IMR-90 (cell line): ENCODE data around the gene AKAP12. TPM values are rescaled to one million over a fixed set of nuclear protein-coding genes. Genes with fewer than 3 reads are reported as not detected.

Experiments used
- ATAC-seq: fragments of 200-7000 bp; cut with Tn5 transposase; 2 replicates; pipeline ENCODE4 v1.9.1; 2020; ENCODE audit warnings: low read depth, mild to moderate bottlenecking, moderate library complexity
- BruUV-seq: library from RNA; stranded (reverse); fragments of 400-500 nt; replicated peaks from 2 replicates; lab custom pipeline; 2021; lab: Mats Ljungman, UMichigan
- CTCF ChIA-PET: fragments of 300-600 bp; formaldehyde crosslinking; extraction: SDS; loops from one replicate; lab custom pipeline; 2021; ENCODE audit warnings: antibody characterized with exemption; lab: Yijun Ruan, JAX
- POLR2A ChIA-PET: fragments of 300-600 bp; sonication (Branson Sonifier 250); formaldehyde crosslinking; loops from one replicate; lab custom pipeline; 2022; ENCODE audit warnings: antibody characterized with exemption; ENCODE audit not compliant: unreplicated experiment; lab: Charles Lee
- DNase-seq: peaks from one replicate; pipeline ENCODE4 v3.0.0; 2013
- H2AFZ ChIP-seq: replicated peaks from 2 replicates; pipeline ENCODE3; 2013; ENCODE audit warnings: low read length, mild to moderate bottlenecking; ENCODE audit not compliant: poor library complexity
- H2AK5ac ChIP-seq: 2 replicates; pipeline ENCODE4 v1.6.1; 2013; ENCODE audit warnings: low read depth, low read length, inconsistent platforms
- H2AK9ac ChIP-seq: replicated peaks from 2 replicates; pipeline ENCODE3; 2013; ENCODE audit warnings: mild to moderate bottlenecking, low read depth, low read length, moderate library complexity; ENCODE audit not compliant: poor library complexity
- H2BK120ac ChIP-seq: 2 replicates; pipeline ENCODE4 v1.6.1; 2013; ENCODE audit warnings: low read depth, low read length, inconsistent platforms
- H2BK15ac ChIP-seq: 3 replicates; pipeline ENCODE4 v1.6.1; 2013; ENCODE audit warnings: low read depth, low read length, inconsistent platforms
- H2BK20ac ChIP-seq: 2 replicates; pipeline ENCODE4 v1.6.1; 2013; ENCODE audit warnings: low read depth, mild to moderate bottlenecking, inconsistent platforms, low read length, moderate library complexity
- H2BK5ac ChIP-seq: 2 replicates; pipeline ENCODE4 v1.6.1; 2013; ENCODE audit warnings: mild to moderate bottlenecking, low read depth, low read length, inconsistent platforms; ENCODE audit not compliant: poor library complexity, severe bottlenecking
- H3K14ac ChIP-seq: replicated peaks from 2 replicates; pipeline ENCODE4 v1.6.1; 2013; ENCODE audit warnings: low read depth, low read length, inconsistent platforms
- H3K18ac ChIP-seq: 2 replicates; pipeline ENCODE4 v1.6.1; 2013; ENCODE audit warnings: low read depth, low read length, control low read depth
- H3K23ac ChIP-seq: 2 replicates; pipeline ENCODE4 v1.6.1; 2013; ENCODE audit warnings: low read depth, low read length, inconsistent platforms
- H3K27ac ChIP-seq: 2 replicates; pipeline ENCODE4 v1.5.1; 2013; ENCODE audit warnings: mild to moderate bottlenecking, control low read depth, low read length; ENCODE audit not compliant: insufficient read depth
- H3K27me3 ChIP-seq: 2 replicates; pipeline ENCODE4 v1.6.1; 2013; ENCODE audit warnings: low read length; ENCODE audit not compliant: control insufficient read depth, insufficient read depth
- H3K36me3 ChIP-seq: 2 replicates; pipeline ENCODE4 v1.6.1; 2013; ENCODE audit warnings: low read length, mixed read lengths; ENCODE audit not compliant: control insufficient read depth, insufficient read depth
- H3K4ac ChIP-seq: 2 replicates; pipeline ENCODE4 v1.6.1; 2013; ENCODE audit warnings: low read depth, low read length, inconsistent platforms
- H3K4me1 ChIP-seq: 2 replicates; pipeline ENCODE4 v1.6.1; 2013; ENCODE audit warnings: low read length, mixed read lengths; ENCODE audit not compliant: control insufficient read depth, insufficient read depth
- H3K4me2 ChIP-seq: 2 replicates; pipeline ENCODE4 v1.6.1; 2013; ENCODE audit warnings: low read depth, mild to moderate bottlenecking, control low read depth, low read length, moderate library complexity
- H3K4me3 ChIP-seq: 2 replicates; pipeline ENCODE4 v1.5.1; 2013; ENCODE audit warnings: low read depth, mild to moderate bottlenecking, control low read depth, low read length, moderate library complexity; ENCODE audit not compliant: insufficient read depth
- H3K56ac ChIP-seq: 2 replicates; pipeline ENCODE4 v1.6.1; 2013; ENCODE audit warnings: low read length, inconsistent platforms; ENCODE audit not compliant: insufficient read depth; ENCODE audit errors: extremely low read depth
- H3K79me1 ChIP-seq, 2 experiments: 2 replicates each; pipeline ENCODE4 v1.6.1; 2013; ENCODE audit warnings: low read length in 2 of 2, inconsistent platforms in 1 of 2, low read depth in 1 of 2
- H3K9ac ChIP-seq: 2 replicates; pipeline ENCODE4 v1.6.1; 2013; ENCODE audit warnings: low read depth, low read length, control low read depth
- H3K9me1 ChIP-seq: 2 replicates; pipeline ENCODE4 v1.6.1; 2013; ENCODE audit warnings: low read length, inconsistent platforms; ENCODE audit not compliant: insufficient read depth
- H3K9me3 ChIP-seq: 2 replicates; pipeline ENCODE4 v1.6.1; 2013; ENCODE audit warnings: low read length; ENCODE audit not compliant: control insufficient read depth, insufficient read depth
- H4K20me1 ChIP-seq: 2 replicates; pipeline ENCODE4 v1.6.1; 2013; ENCODE audit warnings: low read length, inconsistent platforms; ENCODE audit not compliant: insufficient read depth
- H4K5ac ChIP-seq: 2 replicates; pipeline ENCODE4 v1.6.1; 2013; ENCODE audit warnings: mild to moderate bottlenecking, low read depth, low read length, control low read depth
- H4K8ac ChIP-seq, 2 experiments: 2 replicates each; pipeline ENCODE4 v1.6.1; 2013; ENCODE audit warnings: low read depth in 2 of 2, low read length in 2 of 2, control low read depth in 1 of 2, inconsistent platforms in 1 of 2
- H4K91ac ChIP-seq: 2 replicates; pipeline ENCODE4 v1.6.1; 2013; ENCODE audit warnings: low read depth, low read length, inconsistent platforms; ENCODE audit not compliant: insufficient read depth
- BHLHE40 ChIP-seq: fragments of 150-350 bp; IDR thresholded peaks from 2 replicates; pipeline ENCODE4 v1.6.1; 2016; ENCODE audit warnings: mild to moderate bottlenecking, low read depth, low read length
- CEBPB ChIP-seq: IDR thresholded peaks from 2 replicates; pipeline ENCODE4 v1.6.1; 2012; ENCODE audit warnings: low read depth, low read length, improper control_type of control experiment
- FOS ChIP-seq: fragments of 150-350 bp; IDR thresholded peaks from 2 replicates; pipeline ENCODE4 v1.6.1; 2016; ENCODE audit warnings: low read depth, low read length
- MAFK ChIP-seq: IDR thresholded peaks from 2 replicates; pipeline ENCODE4 v1.6.1; 2012; ENCODE audit warnings: low read depth, low read length, improper control_type of control experiment
- MXI1 ChIP-seq: IDR thresholded peaks from 2 replicates; pipeline ENCODE4 v1.6.1; 2012; ENCODE audit warnings: low read depth, mild to moderate bottlenecking, low read length, moderate library complexity, borderline replicate concordance
- POLR2A ChIP-seq: IDR thresholded peaks from 2 replicates; pipeline ENCODE4 v1.6.1; 2012; ENCODE audit warnings: mild to moderate bottlenecking, low read depth, low read length
- RCOR1 ChIP-seq: IDR thresholded peaks from 2 replicates; pipeline ENCODE4 v1.6.1; 2012; ENCODE audit warnings: mild to moderate bottlenecking, low read length, improper control_type of control experiment; ENCODE audit not compliant: insufficient replicate concordance
- RFX5 ChIP-seq: IDR thresholded peaks from 2 replicates; pipeline ENCODE4 v1.8.0; 2012; ENCODE audit warnings: low read depth, mild to moderate bottlenecking, low read length, moderate library complexity
- SMC3 ChIP-seq: fragments of 150-350 bp; IDR thresholded peaks from 2 replicates; pipeline ENCODE4 v1.6.1; 2016; ENCODE audit warnings: low read depth, mild to moderate bottlenecking, antibody characterized with exemption, low read length, moderate library complexity
- WGBS, 2 experiments: methylation state at CpG; one replicate each; pipeline versions ENCODE4 v1.1.5 to v1.1.7; 2013; ENCODE audit warnings: missing lambda C conversion rate in 2 of 2; ENCODE audit not compliant: insufficient read length in 1 of 2; ENCODE audit errors: extremely low coverage in 2 of 2; 5-methylcytosine and 5-hydroxymethylcytosine counted together
- dilution Hi-C: fragments of 300-500 bp; cut with HindIII; formaldehyde crosslinking; loops from one replicate; pipeline ENCODE4 v1.14.3; 2018; ENCODE audit warnings: low sequenced_read_pairs; ENCODE audit not compliant: unreplicated experiment
- in situ Hi-C: fragments of 300-500 bp; cut with MboI; formaldehyde crosslinking; loops from 3 replicates; pipeline ENCODE4 v1.14.3; 2019; ENCODE audit warnings: low sequenced_read_pairs, inconsistent platforms, mixed read lengths
- intact Hi-C: fragments of 100-400 bp; cut with micrococcal nuclease; formaldehyde crosslinking; loops from 2 replicates; pipeline ENCODE4 v1.10.0; 2022
- polyA plus RNA-seq, 3 experiments: library from polyadenylated mRNA; depleted of rRNA; stranded (reverse); fragments of >200 nt; gene quantifications; 2 replicates each; pipeline ENCODE4 v1.2.3, GENCODE V29; 2012; ENCODE audit warnings: low replicate concordance in 1 of 3
- total RNA-seq: library from RNA; depleted of rRNA; stranded (reverse); fragments of >200 nt; gene quantifications from 2 replicates; pipeline ENCODE4 v1.2.3, GENCODE V29; 2012
- TF ChIP-seq, protein P1 (sequence below): conservative IDR thresholded peaks from 2 replicates; pipeline ENCODE4 v1.5.1; 2012; ENCODE audit warnings: mild to moderate bottlenecking, low read depth, low read length, improper control_type of control experiment

Gene AKAP12
- total and polyA plus RNA-seq, 2 of the 4 experiments (the other 2 are of a cell fraction), result 56.0 to 118 TPM

DNA sequence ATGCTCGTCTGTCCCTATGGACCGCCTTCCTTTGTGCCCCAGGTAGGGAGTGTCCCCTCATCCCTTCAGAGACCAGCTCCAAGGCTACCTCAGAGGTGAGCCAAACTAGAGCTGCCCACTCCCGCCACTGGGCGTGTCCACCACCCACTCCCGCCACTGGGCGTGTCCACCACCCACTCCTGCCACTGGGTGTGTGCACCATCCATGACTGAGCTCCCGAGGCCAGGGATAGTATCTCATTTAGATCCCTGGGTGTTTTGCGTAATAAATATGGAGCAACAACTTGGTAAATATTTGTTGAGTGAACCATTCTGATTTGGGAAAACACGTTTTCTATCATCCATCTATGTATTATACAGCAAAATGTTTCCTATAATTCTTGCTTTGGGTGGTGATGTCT lies 82.8 kb downstream of the AKAP12 start:
- Histone ChIP-seq H4K8ac (no peak overlapping the region), H2BK15ac (no peak overlapping the region), H2AK9ac (peak overlapping the region; percentile 51), H2BK120ac (no peak overlapping the region), H3K27me3 (no peaks in the 10 kb centered on the region), H4K20me1 (peaks cover 5% of the 10 kb centered on the region; the same call in 1 of the 2 replicates), H3K18ac (no peak overlapping the region), H4K5ac (no peak overlapping the region), H3K23ac (no peak overlapping the region), H3K27ac (no peak overlapping the region), H3K9me3 (no peaks in the 10 kb centered on the region), H3K4me1 (peaks cover 10% of the 10 kb centered on the region), H3K14ac (no peak overlapping the region), H2AFZ (no peak overlapping the region), H3K4me2 (no peak overlapping the region), H3K4me3 (no peak overlapping the region), H4K91ac (no peak overlapping the region), H3K56ac (no peak overlapping the region), H3K9me1 (peaks cover 5% of the 10 kb centered on the region), H3K79me1 (peaks cover 6 to 15% of the 10 kb centered on the region in 2 experiments; a peak in 3 of 4 replicates), H3K9ac (no peak overlapping the region), H2BK5ac (no peak overlapping the region), H3K4ac (no peak overlapping the region), H2AK5ac (no peak overlapping the region), H2BK20ac (no peak overlapping the region), H3K36me3 (no peaks in the 10 kb centered on the region)
- intact Hi-C loops, result no loop called here
- ATAC-seq (no peak), DNase-seq (no peak)
- ChIA-PET CTCF (interaction anchor here (4.4 kb wide), 1 partner anchor 432 kb away, joined by 55 read pairs; no protein-coding TSS in a partner anchor), POLR2A (no interaction called here)
- WGBS, 2 experiments, result 100% methylated on average over 2 of the region's 9 CpGs; no CpG with 5 or more reads in 1 of the 2 experiments
- BruUV-seq, result no TSS peak
- dilution Hi-C loops, result no loop called here
- in situ Hi-C loops, result loop anchor here (5.0 to 10.0 kb wide), 2 partner anchors 310 to 498 kb away; no protein-coding TSS in a partner anchor
- TF ChIP-seq RFX5 (no peak), BHLHE40 (no peak), SMC3 (no peak), RCOR1 (no peak), POLR2A (no peak), MAFK (no peak), MXI1 (no peak), FOS (no peak), CEBPB (no peak)
- TF ChIP-seq, protein P1, sequence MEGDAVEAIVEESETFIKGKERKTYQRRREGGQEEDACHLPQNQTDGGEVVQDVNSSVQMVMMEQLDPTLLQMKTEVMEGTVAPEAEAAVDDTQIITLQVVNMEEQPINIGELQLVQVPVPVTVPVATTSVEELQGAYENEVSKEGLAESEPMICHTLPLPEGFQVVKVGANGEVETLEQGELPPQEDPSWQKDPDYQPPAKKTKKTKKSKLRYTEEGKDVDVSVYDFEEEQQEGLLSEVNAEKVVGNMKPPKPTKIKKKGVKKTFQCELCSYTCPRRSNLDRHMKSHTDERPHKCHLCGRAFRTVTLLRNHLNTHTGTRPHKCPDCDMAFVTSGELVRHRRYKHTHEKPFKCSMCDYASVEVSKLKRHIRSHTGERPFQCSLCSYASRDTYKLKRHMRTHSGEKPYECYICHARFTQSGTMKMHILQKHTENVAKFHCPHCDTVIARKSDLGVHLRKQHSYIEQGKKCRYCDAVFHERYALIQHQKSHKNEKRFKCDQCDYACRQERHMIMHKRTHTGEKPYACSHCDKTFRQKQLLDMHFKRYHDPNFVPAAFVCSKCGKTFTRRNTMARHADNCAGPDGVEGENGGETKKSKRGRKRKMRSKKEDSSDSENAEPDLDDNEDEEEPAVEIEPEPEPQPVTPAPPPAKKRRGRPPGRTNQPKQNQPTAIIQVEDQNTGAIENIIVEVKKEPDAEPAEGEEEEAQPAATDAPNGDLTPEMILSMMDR, result no peak
